Breast epithelium (tissue), 3 donors: ENCODE results near the gene CHCHD6.

ENCODE experiments used
- POLR2A ChIP-seq: fragments of 450-650 bp; IDR thresholded peaks from one replicate; pipeline ENCODE4 v1.6.1; 2016; ENCODE audit warnings: antibody characterized with exemption, mild to moderate bottlenecking, moderate library complexity
- POLR2AphosphoS5 ChIP-seq, 3 donors: sonication (generic); formaldehyde crosslinking; IDR thresholded peaks; one replicate each; pipeline ENCODE4 v1.6.1; 2017; ENCODE audit warnings: antibody characterized with exemption in 3 of 3
- TF ChIP-seq, protein P1 (sequence below), 3 donors: fragments of 450-650 bp; IDR thresholded peaks; one replicate each; pipeline ENCODE4 v1.5.1; 2016 to 2017; ENCODE audit warnings: antibody characterized with exemption in 3 of 3, mild to moderate bottlenecking in 3 of 3, moderate library complexity in 3 of 3

DNA sequence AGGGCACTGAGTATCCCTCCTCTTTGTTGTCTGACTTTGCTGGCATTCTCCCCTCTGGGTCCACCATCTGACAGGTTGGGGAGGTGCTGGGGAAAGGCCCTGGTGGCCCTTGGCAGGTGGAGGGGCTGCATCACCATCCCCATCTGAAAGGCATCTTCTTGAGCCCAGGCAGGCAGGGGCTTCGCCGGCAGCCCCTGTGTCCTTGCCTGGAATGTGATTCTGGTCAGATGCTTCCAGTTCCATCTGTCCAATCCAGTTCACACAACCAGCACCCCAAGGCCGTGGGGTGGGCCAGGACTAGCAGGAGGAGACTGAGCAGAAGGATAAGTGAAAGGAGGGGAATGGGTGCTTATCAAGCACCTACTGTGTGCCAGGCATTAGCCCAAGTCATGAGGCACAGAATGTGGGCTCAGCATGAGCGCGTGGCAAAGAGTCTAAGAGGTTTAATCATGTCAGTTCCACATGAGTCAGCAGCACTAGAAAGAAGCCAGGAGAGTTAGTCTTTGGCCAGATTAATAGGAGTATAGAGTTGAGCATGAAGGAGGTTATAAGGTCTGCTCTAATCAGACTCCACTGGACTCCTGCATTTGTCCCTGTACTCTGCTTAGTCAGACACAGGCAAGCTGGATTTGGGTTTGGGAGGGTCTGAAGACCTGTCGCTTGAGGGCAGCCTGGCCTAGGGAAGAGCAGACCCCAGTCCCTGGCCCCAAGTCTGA lies 38.7 kb upstream of the CHCHD6 start:
- TF ChIP-seq, protein P1, sequence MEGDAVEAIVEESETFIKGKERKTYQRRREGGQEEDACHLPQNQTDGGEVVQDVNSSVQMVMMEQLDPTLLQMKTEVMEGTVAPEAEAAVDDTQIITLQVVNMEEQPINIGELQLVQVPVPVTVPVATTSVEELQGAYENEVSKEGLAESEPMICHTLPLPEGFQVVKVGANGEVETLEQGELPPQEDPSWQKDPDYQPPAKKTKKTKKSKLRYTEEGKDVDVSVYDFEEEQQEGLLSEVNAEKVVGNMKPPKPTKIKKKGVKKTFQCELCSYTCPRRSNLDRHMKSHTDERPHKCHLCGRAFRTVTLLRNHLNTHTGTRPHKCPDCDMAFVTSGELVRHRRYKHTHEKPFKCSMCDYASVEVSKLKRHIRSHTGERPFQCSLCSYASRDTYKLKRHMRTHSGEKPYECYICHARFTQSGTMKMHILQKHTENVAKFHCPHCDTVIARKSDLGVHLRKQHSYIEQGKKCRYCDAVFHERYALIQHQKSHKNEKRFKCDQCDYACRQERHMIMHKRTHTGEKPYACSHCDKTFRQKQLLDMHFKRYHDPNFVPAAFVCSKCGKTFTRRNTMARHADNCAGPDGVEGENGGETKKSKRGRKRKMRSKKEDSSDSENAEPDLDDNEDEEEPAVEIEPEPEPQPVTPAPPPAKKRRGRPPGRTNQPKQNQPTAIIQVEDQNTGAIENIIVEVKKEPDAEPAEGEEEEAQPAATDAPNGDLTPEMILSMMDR (IDR thresholded peaks at IDR 0.05), result no peak
- no peak for TF ChIP-seq POLR2A
- TF ChIP-seq POLR2AphosphoS5 (IDR thresholded peaks at IDR 0.05), result no peak
